Skeletal muscle satellite cell (primary cell): ENCODE data around the gene TMEM154. TPM values are rescaled to one million over a fixed set of nuclear protein-coding genes. Genes with fewer than 3 reads are reported as not detected.

Source experiments
- H3K27me3 ChIP-seq: 2 replicates; pipeline ENCODE4 v1.7.0; 2013; ENCODE audit warnings: low read length; ENCODE audit not compliant: control insufficient read depth, insufficient read depth
- H3K36me3 ChIP-seq: 2 replicates; pipeline ENCODE4 v1.7.0; 2013; ENCODE audit warnings: mild to moderate bottlenecking, control low read depth, low read length; ENCODE audit not compliant: insufficient read depth
- H3K4me1 ChIP-seq: 2 replicates; pipeline ENCODE4 v1.7.0; 2013; ENCODE audit warnings: low read length; ENCODE audit not compliant: control insufficient read depth, insufficient read depth
- H3K4me2 ChIP-seq: 2 replicates; pipeline ENCODE4 v1.7.0; 2013; ENCODE audit warnings: mild to moderate bottlenecking, low read length
- H3K4me3 ChIP-seq: 2 replicates; pipeline ENCODE4 v1.7.0; 2013; ENCODE audit warnings: low read length
- H3K9ac ChIP-seq: 2 replicates; pipeline ENCODE4 v1.7.0; 2013; ENCODE audit warnings: mild to moderate bottlenecking, low read depth, low read length, moderate library complexity
- H3K9me3 ChIP-seq: replicated peaks from 2 replicates; pipeline ENCODE4 v1.7.0; 2013; ENCODE audit warnings: mild to moderate bottlenecking, control low read depth, low read length
- total RNA-seq: library from RNA; depleted of rRNA; stranded (reverse); fragments of >200 nt; gene quantifications from 2 replicates; pipeline ENCODE4 v1.2.3, GENCODE V29; 2012; rRNA removed

The TMEM154 gene, protein sequence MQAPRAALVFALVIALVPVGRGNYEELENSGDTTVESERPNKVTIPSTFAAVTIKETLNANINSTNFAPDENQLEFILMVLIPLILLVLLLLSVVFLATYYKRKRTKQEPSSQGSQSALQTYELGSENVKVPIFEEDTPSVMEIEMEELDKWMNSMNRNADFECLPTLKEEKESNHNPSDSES
- 3.9 and 9.6 TPM in 2 replicates for total RNA-seq

- no peaks in the 10 kb centered on the region for H3K27me3 ChIP-seq
- peak within 1 kb of the TSS; percentile 98 for H3K4me2 ChIP-seq
- no peaks in the 10 kb centered on the region for H3K36me3 ChIP-seq
- H3K4me3 ChIP-seq: peak within 1 kb of the TSS; percentile 77
- H3K9ac ChIP-seq: peak within 1 kb of the TSS; percentile 80
- H3K9me3 ChIP-seq: no peaks in the 10 kb centered on the region
- peaks cover 4% of the 10 kb centered on the region for H3K4me1 ChIP-seq
Observed at GRCh38 chr4:152679414-152680281, at the start of gene TMEM154. TMEM154 (minus strand) TSS chr4:152679997; CDS start chr4:152679933, 64 bp downstream.

DNA sequence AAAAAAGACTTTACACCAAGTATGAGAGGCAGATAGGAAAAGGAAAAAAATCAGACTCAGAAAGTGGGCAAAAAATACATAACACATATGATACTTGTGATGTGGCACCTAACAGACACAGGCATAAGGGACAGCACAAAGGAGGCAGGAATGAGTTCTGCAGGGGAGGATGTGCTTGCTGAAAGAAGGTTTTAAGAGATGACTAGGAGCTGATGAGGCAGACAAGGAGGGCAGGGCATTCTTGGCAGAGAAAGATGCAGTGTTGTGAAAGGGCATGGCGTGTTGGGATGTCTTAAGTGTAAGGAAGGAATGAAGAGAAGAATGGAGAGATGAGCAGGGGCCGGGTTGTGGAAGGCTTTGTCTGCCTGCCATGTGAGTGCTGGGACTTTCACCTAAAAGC is 49.7 kb upstream of the TMEM154 start:
- H3K4me1 ChIP-seq: no peaks in the 10 kb centered on the region
- H3K9ac ChIP-seq: no peak overlapping the region
- no peaks in the 10 kb centered on the region for H3K36me3 ChIP-seq
- no peak overlapping the region for H3K4me2 ChIP-seq
- H3K27me3 ChIP-seq: peaks cover 18% of the 10 kb centered on the region
- no peak overlapping the region for H3K4me3 ChIP-seq
- H3K9me3 ChIP-seq: no peaks in the 10 kb centered on the region

GRCh38 chr4:152728343-152728742 is 48.5 kb upstream of the TMEM154 start:
- H3K9ac ChIP-seq: no peak overlapping the region
- H3K4me2 ChIP-seq: no peak overlapping the region
- H3K4me1 ChIP-seq: no peaks in the 10 kb centered on the region

DNA sequence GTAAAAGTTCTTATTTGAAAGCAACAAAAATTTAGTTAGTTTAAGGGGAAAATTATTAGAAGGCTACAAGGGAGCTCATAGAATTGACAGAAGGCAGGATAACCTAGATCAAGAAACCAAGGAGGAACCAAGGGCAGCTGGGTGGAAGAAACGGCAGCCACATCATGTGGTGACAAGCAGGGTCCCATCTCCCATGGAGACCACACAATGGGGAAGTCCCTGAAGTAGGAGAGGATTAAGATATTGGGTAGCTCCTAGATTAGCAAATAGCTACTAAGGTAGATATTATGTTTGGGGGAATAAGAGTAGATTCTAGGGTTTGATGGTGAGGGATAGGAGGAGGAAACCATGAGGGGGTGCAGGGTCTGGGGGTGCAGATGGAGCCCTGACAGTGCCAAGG is 48.0 kb upstream of the TMEM154 start:
- H3K36me3 ChIP-seq: no peaks in the 10 kb centered on the region

More at GRCh38 chr4:152728343-152728742, 48.5 kb upstream of the TMEM154 start:
- Histone ChIP-seq H3K4me3 (no peak overlapping the region), H3K27me3 (peaks cover 18% of the 10 kb centered on the region), H3K9me3 (no peaks in the 10 kb centered on the region), H3K36me3 (no peaks in the 10 kb centered on the region)

DNA sequence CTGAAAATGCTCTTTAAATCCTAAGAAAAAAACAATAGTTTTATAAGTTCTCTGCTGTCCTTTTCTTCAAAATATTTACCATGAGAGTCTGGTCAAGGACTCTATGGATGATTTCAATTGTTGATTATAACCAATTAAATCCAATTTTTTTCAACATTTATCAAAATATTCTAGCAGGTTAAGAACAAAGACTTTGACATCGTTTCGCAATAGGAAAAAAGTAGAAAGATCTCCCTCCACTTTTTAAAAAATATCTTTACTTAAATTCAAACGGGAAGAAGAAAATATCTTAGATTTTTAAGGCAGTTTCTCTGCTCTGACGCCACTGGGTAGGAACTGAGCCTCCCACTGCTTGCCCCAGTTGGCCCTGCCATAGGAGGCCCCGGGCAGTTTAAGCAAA is 44.7 kb upstream of the TMEM154 start:
- H3K36me3 ChIP-seq: no peaks in the 10 kb centered on the region
- H3K4me3 ChIP-seq: no peak overlapping the region
- H3K9me3 ChIP-seq: no peaks in the 10 kb centered on the region
- no peak overlapping the region for H3K4me2 ChIP-seq
- H3K9ac ChIP-seq: no peak overlapping the region
- H3K4me1 ChIP-seq: no peaks in the 10 kb centered on the region
- peaks cover 24% of the 10 kb centered on the region for H3K27me3 ChIP-seq

More for the DNA sequence above, 48.0 kb upstream of the TMEM154 start:
- Histone ChIP-seq H3K4me2 (no peak overlapping the region), H3K4me3 (no peak overlapping the region), H3K27me3 (peaks cover 18% of the 10 kb centered on the region), H3K4me1 (no peaks in the 10 kb centered on the region), H3K9me3 (no peaks in the 10 kb centered on the region), H3K9ac (no peak overlapping the region)

- Histone ChIP-seq H3K27me3 (peaks cover 26% of the 10 kb centered on the region), H3K4me3 (no peak overlapping the region), H3K4me1 (no peaks in the 10 kb centered on the region)
Observed at GRCh38 chr4:152723236-152723635, 43.4 kb upstream of the TMEM154 start.

DNA sequence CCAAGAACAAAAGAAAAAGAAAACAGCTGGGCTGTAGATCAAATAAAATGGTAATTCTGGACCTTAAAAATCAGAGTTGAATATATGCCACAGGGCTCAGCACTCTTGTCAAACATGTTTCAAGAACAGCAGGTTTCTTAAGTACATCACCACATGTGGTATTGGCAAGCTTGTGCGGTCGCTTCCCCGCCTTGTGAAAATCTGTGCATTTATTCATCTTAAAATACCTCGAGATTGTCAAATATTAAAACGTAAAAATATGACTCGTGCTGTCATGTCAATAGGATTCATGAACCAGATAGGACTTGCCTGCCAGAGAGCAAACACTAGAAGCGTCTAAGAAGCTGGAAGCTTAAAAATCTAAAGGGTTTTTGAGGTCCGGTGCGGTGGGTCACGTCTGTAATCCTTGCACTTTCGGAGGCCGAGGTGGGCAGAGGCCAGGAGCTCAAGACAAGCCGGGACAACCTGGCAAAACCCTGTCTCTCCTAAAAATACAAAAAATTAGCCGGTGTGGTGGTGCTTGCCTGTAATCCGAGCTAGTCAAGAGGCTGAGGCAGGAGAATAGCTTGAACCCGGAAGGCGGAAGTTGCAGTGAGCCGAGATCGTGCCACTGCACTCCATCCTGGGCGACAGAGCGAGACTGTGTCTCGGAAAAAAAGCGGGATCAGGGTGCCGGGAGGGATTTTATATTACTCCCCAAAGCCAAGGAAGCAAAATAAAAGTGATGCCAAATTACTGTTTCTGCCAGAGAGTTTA is 40.2 kb upstream of the TMEM154 start:
- Histone ChIP-seq H3K4me3 (no peak overlapping the region), H3K9ac (no peak overlapping the region)

More at GRCh38 chr4:152723236-152723635, 43.4 kb upstream of the TMEM154 start:
- Histone ChIP-seq H3K9ac (no peak overlapping the region), H3K36me3 (no peaks in the 10 kb centered on the region), H3K9me3 (no peaks in the 10 kb centered on the region), H3K4me2 (no peak overlapping the region)

GRCh38 chr4:152719291-152719690 is 39.5 kb upstream of the TMEM154 start:
- Histone ChIP-seq H3K9ac (no peak overlapping the region), H3K4me2 (no peak overlapping the region), H3K4me3 (no peak overlapping the region), H3K27me3 (peaks cover 18% of the 10 kb centered on the region), H3K9me3 (no peaks in the 10 kb centered on the region), H3K4me1 (no peaks in the 10 kb centered on the region), H3K36me3 (no peaks in the 10 kb centered on the region)

More for the DNA sequence above, 40.2 kb upstream of the TMEM154 start:
- Histone ChIP-seq H3K36me3 (no peaks in the 10 kb centered on the region), H3K4me1 (no peaks in the 10 kb centered on the region), H3K27me3 (peaks cover 18% of the 10 kb centered on the region), H3K9me3 (no peaks in the 10 kb centered on the region), H3K4me2 (peak overlapping the region; percentile 29)

GRCh38 chr4:152715076-152715475 is 35.3 kb upstream of the TMEM154 start:
- Histone ChIP-seq H3K4me3 (no peak overlapping the region), H3K4me1 (no peaks in the 10 kb centered on the region), H3K4me2 (no peak overlapping the region)

GRCh38 chr4:152713951-152714705 is 34.3 kb upstream of the TMEM154 start:
- no peaks in the 10 kb centered on the region for H3K4me1 ChIP-seq
- no peak overlapping the region for H3K4me3 ChIP-seq
- no peak overlapping the region for H3K9ac ChIP-seq
- H3K36me3 ChIP-seq: no peaks in the 10 kb centered on the region
- H3K4me2 ChIP-seq: no peak overlapping the region
- H3K9me3 ChIP-seq: no peaks in the 10 kb centered on the region
- H3K27me3 ChIP-seq: peaks cover 5% of the 10 kb centered on the region

More at GRCh38 chr4:152715076-152715475, 35.3 kb upstream of the TMEM154 start:
- Histone ChIP-seq H3K9ac (no peak overlapping the region), H3K9me3 (no peaks in the 10 kb centered on the region), H3K27me3 (peaks cover 12% of the 10 kb centered on the region), H3K36me3 (no peaks in the 10 kb centered on the region)
